Cardiac muscle cell (in vitro differentiated cells and primary cell): ENCODE results near the gene NMNAT3. TPM values are rescaled to one million over a fixed set of nuclear protein-coding genes. Genes with fewer than 3 reads are reported as not detected.

Source experiments
- DNase-seq, 2 donors: peaks; one replicate each; pipeline versions ENCODE4 v3.0.0 to v3.0.0-alpha.2; 2010 to 2017; ENCODE audit warnings: low read depth in 1 of 2, low spot score in 1 of 2
- H3K27ac ChIP-seq: fragments of 200-600 bp; sonication (generic); 2 replicates; pipeline ENCODE4 v1.5.1; 2016
- H3K27me3 ChIP-seq: fragments of 200-600 bp; sonication (generic); 2 replicates; pipeline ENCODE4 v1.6.0; 2016; ENCODE audit warnings: control low read depth
- H3K36me3 ChIP-seq: fragments of 200-600 bp; sonication (generic); 2 replicates; pipeline ENCODE4 v1.5.1; 2016; ENCODE audit warnings: control low read depth
- H3K4me1 ChIP-seq: fragments of 200-600 bp; sonication (generic); 2 replicates; pipeline ENCODE4 v1.8.1; 2017; ENCODE audit warnings: low read depth, mild to moderate bottlenecking, mixed run types
- H3K4me3 ChIP-seq: fragments of 200-600 bp; sonication (generic); 2 replicates; pipeline ENCODE4 v1.5.1; 2016; ENCODE audit warnings: mild to moderate bottlenecking
- H3K9me3 ChIP-seq: fragments of 200-600 bp; sonication (generic); 2 replicates; pipeline ENCODE4 v1.5.1; 2017; ENCODE audit warnings: low read depth, mild to moderate bottlenecking, control low read depth
- polyA plus RNA-seq: library from polyadenylated mRNA; unstranded; fragments of >200 nt; fragmentation: Nextera tagmentation; extraction: Ambion mirVana; gene quantifications from 2 replicates; pipeline ENCODE4 v1.2.1, GENCODE V29; 2016
- total RNA-seq: library from RNA; depleted of rRNA; stranded (reverse); fragments of >200 nt; gene quantifications from 2 replicates; pipeline ENCODE4 v1.2.3, GENCODE V29; 2016
- TF ChIP-seq, protein P1 (sequence below): IDR thresholded peaks from 2 replicates; pipeline ENCODE4 v1.5.1; 2012; ENCODE audit warnings: low read depth, mild to moderate bottlenecking, low read length

Gene NMNAT3
- total and polyA plus RNA-seq, 2 experiments from 2014 or later: 6.3 to 16.0 TPM

DNA sequence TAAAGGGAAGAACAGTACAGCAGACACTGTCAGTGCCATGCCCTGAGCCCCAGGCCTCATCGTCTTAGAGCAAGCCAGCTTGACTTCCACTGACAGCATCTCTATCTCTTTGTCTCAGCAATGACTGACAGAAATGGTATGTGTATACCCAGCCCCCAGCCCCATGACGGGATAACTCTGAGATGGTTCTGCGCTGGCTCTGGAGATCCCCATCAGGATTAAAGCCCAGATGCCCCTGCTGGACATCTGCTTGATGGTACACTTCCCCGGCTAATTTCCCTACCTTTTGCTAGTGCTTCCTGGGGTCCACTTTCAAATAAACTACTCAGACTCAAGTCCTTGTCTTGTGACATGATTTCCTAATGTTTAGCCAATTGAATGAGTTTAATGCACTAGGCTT, 7.6 kb downstream of the NMNAT3 start:
- no peak for DNase-seq
- H3K4me3 ChIP-seq: no peak overlapping the region
- H3K9me3 ChIP-seq: no peaks in the 10 kb centered on the region
- no peaks in the 10 kb centered on the region for H3K4me1 ChIP-seq
- H3K27ac ChIP-seq: no peak overlapping the region
- no peaks in the 10 kb centered on the region for H3K36me3 ChIP-seq
- TF ChIP-seq, protein P1, sequence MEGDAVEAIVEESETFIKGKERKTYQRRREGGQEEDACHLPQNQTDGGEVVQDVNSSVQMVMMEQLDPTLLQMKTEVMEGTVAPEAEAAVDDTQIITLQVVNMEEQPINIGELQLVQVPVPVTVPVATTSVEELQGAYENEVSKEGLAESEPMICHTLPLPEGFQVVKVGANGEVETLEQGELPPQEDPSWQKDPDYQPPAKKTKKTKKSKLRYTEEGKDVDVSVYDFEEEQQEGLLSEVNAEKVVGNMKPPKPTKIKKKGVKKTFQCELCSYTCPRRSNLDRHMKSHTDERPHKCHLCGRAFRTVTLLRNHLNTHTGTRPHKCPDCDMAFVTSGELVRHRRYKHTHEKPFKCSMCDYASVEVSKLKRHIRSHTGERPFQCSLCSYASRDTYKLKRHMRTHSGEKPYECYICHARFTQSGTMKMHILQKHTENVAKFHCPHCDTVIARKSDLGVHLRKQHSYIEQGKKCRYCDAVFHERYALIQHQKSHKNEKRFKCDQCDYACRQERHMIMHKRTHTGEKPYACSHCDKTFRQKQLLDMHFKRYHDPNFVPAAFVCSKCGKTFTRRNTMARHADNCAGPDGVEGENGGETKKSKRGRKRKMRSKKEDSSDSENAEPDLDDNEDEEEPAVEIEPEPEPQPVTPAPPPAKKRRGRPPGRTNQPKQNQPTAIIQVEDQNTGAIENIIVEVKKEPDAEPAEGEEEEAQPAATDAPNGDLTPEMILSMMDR: no peak
- H3K27me3 ChIP-seq: peaks cover 13% of the 10 kb centered on the region

DNA sequence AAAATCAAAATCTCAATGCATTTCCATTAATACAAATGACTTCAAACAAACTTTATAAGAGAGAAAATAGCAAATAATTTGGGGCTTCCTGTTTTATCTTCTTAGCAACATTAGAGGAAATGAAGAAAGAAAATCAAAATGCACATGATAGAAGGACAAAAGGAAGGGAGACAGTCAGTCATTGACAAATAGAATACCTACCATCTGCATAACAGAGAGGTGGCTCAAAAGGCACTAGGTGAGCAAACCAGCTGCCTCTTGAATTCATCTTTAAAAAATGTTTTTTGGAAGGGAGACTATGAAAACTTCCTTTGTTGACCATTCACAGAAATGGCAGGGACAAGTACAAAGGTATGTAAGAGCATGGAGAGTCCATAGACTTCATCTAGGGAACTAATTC, 9.4 kb downstream of the NMNAT3 start:
- no peaks in the 10 kb centered on the region for H3K9me3 ChIP-seq
- no peak overlapping the region for H3K27ac ChIP-seq
- no peak for DNase-seq
- peaks cover 6% of the 10 kb centered on the region for H3K4me1 ChIP-seq
- H3K36me3 ChIP-seq: no peaks in the 10 kb centered on the region
- TF ChIP-seq, protein P1: no peak
- H3K27me3 ChIP-seq: peaks cover 10% of the 10 kb centered on the region
- no peak overlapping the region for H3K4me3 ChIP-seq

DNA sequence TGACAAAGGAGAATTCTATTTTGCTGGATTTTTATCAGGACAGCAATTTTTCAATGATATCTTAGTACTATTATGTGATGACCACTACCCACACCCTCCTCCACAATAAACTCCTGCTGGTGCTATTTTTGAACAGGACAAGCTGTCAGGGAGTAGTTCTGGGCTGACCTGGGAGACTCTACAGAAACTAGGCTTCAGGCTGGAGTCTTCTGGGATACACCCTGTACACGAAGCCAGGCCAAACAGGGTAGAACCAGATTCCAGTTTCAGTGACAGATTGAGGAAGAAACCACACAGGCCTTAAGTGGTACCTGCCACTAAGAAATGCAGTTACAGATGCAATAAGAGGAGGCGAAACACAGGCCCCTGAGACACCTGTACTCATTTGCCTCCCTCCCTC, 12.8 kb downstream of the NMNAT3 start:
- peak overlapping the region; percentile 53 for H3K27ac ChIP-seq

DNA sequence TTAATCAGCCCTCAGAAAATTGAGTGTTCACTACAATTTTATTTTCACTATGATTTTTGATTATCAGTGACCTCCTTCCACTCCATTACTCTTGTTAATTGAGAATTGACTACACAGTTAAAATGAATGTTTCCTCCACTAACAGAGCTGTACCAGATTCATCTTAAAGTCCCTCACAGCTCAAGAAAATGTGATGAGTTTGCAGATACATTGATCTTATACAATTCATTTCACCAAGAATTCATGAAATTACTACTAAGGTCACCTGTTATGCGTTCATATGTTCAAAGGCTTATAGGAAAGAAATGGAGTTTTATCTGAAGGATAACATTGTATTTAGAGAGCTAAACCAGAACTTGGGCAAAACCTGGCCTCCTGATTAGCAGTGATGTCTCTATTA, 17.5 kb downstream of the NMNAT3 start:
- H3K4me3 ChIP-seq: no peak overlapping the region
- peaks cover 6% of the 10 kb centered on the region for H3K4me1 ChIP-seq
- H3K27me3 ChIP-seq: no peaks in the 10 kb centered on the region
- no peak overlapping the region for H3K27ac ChIP-seq
- DNase-seq: no peak
- H3K36me3 ChIP-seq: no peaks in the 10 kb centered on the region
- TF ChIP-seq, protein P1: no peak
- no peaks in the 10 kb centered on the region for H3K9me3 ChIP-seq

More for the DNA sequence above, 12.8 kb downstream of the NMNAT3 start:
- Histone ChIP-seq H3K27me3 (no peaks in the 10 kb centered on the region), H3K9me3 (no peaks in the 10 kb centered on the region), H3K4me3 (no peak overlapping the region), H3K4me1 (peaks cover 6% of the 10 kb centered on the region), H3K36me3 (no peaks in the 10 kb centered on the region)
- peak in 1 of 2 donors; percentile 31 for DNase-seq
- TF ChIP-seq, protein P1: no peak

DNA sequence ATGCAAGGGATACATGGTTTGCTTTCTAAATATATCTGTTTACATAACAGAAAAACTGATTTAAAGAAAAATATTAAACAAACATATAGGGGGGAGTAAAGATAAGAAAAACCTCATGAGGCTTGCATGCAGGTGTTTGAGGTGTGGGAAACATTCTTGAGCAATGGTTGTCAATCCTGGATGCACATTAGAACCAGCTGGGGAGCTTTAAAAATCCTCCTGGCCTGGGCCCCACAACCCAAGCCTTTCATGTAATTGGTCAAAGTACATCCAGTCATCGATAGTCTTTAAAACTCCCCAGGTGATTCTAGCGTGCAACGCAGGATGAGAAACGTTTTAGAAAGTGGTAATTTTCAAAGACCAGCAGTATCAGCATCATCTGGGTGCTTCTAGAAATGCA, 18.3 kb downstream of the NMNAT3 start:
- TF ChIP-seq, protein P1: no peak
- Histone ChIP-seq H3K4me3 (no peak overlapping the region), H3K27ac (no peak overlapping the region), H3K27me3 (no peaks in the 10 kb centered on the region), H3K9me3 (no peaks in the 10 kb centered on the region), H3K36me3 (no peaks in the 10 kb centered on the region), H3K4me1 (peaks cover 2% of the 10 kb centered on the region)
- DNase-seq: no peak

DNA sequence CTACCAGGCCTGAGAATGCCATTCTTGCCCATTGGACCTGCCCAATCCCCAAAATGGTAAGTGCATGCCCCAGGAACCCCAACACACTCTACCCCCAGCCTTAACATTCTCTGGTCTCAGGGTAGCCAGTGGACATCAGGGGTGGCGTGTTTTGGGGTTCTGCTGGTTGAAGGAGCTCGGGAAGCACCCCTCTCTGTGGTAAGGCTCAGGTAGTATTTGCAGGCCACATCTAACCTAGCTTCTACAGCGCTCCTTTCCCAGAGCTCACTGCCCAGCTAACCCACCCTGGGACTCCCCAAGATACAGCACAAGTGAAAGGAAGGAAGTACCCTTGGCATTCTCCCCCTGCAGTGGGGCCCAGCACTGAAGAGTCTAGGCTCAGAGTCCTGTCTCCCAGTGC, 19.8 kb downstream of the NMNAT3 start:
- no peak for DNase-seq
- no peaks in the 10 kb centered on the region for H3K36me3 ChIP-seq
- TF ChIP-seq, protein P1: no peak
- no peaks in the 10 kb centered on the region for H3K4me1 ChIP-seq
- H3K9me3 ChIP-seq: no peaks in the 10 kb centered on the region
- no peaks in the 10 kb centered on the region for H3K27me3 ChIP-seq
- no peak overlapping the region for H3K27ac ChIP-seq
- no peak overlapping the region for H3K4me3 ChIP-seq
